DMS53 (cell line): ENCODE measurements around the gene DAPK1.
A peak's percentile ranks its signal among the peaks of the same experiment; 100 is the strongest.

Source experiments
- DNase-seq: peaks from one replicate; lab custom pipeline; 2025; lab: John Stamatoyannopoulos, UW

Gene DAPK1

DNA sequence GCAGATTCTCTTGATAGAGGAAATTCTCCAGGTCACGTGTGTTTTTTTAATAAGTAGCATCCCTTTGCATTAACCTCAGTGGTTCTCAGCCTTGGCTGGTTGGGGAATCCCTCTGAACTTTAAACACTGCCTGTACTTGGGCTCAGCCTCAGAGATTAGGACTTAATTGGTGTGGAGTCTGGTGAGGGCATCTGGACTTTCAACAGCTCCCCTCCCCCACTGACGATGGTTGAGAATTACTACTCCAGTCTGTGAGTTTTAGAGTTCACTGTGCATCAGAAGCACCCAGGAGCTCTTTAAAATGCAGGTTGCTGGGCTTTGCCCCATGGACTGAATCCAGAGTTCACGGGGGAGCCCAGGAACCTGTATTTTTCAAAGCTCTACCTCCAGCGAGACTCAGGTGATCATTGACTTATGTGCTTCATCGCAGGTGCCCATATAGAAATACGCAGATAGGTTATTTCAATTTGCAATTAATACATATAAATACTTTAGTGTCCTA is 71.4 kb downstream of the DAPK1 start:
- DNase-seq, result peak; percentile 32

DNA sequence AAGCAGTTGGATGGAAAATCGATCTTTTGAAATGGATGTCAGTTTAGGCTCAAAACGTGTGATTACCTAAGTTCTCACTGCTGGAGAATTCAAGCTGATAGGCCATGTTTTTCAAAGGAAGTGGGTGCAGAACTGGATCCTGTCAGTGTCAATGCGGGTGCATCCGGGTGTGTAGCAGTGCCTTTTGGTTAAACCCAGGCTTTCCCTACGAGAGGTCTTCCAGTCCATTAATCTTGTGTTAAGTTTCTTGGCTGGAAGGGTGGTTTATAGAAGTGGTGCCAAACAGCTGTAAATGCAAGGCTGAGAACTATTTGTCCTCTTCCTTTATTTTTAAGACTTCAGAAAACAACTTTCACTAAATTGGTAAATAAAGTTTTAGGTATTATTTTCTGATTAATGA is 71.9 kb downstream of the DAPK1 start:
- DNase-seq, result peak; percentile 62

DNA sequence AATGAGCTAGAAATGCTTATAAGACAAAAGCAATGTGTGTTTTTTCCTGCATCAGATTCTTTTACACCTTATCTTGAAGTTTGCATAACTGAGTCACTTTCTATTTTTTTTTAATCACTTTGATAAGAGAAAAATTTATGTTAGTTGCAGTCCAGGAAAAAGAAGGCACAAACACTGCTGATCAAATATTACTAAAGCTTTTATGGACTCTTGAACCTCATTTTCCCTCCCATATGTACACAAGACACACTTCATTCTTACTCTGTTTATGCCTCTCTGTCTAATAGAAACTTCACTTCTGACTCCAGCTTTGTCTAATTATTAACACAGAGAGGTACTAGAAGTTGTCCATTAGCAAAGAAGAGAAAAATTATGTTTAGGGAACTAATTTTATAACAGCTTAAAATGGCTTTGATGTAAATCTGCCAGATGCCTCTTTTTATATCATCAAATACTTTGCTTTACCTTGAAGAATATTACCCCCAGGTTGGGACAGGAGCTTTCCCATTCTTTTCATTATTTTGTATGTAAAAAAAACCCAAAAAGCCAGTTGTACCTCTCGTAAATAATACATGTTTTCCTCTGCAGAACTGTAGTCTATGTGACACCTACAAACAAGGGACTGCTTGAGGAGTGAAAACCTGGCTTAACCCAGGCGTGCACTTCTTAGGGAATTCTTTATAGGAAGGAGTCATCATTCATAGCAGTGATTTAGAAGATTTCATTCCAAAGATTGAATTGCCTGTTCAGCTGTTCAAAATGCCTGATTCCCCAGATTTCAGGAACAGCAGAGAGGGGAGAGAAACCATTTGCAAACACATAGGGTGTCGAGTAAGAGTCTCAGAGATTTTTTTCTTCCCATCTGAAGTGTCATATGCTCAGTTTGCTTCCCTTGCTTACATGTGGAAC is 72.6 kb downstream of the DAPK1 start:
- DNase-seq, result peak; percentile 74

GRCh38 chr9:87572719-87573118 is 75.1 kb downstream of the DAPK1 start:
- DNase-seq, result no peak

DNA sequence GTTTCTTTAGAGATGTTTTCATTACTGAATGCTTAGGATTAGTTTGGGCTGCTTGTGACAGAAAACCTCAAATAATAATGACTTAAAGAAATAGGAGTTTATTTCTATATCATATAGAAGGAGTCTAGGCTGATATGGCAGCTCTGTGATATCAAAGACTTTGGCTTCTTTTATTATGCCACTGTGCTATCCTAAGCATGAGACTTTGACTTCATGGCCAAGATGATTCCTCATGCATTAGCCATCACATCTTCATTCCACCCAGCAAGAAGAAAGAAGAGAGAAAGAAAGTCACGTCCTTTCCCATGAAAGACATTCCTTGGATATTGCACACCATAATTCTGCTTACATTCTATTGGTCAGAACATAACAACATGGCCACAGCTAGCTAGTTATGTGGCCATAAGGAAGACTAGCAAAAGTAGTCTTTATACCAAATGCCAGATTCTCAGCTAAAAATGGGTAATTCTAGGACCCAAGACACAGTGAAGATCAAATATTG is 76.2 kb downstream of the DAPK1 start:
- DNase-seq, result no peak

DNA sequence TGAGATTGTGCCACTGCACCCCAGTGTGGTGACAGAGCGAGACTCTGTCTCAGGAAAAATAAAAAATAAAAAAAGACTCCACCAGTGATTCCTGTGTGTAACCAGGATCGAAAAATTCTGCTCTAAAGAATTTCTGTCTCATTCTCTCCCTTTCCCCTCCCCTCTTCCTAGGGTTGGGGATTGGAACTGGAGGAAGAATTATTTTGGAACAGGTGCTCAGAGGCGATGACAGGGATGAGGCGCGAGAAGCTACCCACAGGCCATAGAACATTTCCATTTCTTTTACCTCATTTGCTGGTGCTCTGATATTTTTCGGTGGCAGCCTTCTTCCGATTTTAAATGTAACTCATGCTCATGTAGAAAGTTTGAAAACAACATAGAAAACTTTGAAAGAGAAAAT is 80.1 kb downstream of the DAPK1 start:
- no peak for DNase-seq

DNA sequence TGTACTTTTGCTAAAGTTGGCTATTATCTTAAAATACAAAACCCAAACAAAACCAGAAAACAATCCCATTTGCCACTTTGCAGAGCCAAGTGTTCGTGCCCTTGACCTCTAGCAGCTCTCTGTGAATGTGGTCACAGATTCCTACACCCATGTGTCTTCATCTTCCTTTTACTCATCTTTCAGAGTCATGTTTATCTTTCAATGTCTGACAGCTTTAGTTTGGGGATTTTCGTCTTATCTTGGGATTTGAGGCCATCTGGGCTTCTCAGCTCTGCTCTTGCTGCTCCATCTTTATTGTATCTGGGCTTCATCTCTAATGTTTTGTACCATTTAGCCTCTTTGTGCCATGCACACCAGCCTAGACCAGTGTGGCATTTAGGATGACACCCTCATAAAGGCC is 81.0 kb downstream of the DAPK1 start:
- no peak for DNase-seq

GRCh38 chr9:87579781-87580541 is 82.3 kb downstream of the DAPK1 start:
- DNase-seq, result peak; percentile 38

- peak; percentile 53 for DNase-seq
Measured at GRCh38 chr9:87580941-87581438, 83.3 kb downstream of the DAPK1 start.

DNA sequence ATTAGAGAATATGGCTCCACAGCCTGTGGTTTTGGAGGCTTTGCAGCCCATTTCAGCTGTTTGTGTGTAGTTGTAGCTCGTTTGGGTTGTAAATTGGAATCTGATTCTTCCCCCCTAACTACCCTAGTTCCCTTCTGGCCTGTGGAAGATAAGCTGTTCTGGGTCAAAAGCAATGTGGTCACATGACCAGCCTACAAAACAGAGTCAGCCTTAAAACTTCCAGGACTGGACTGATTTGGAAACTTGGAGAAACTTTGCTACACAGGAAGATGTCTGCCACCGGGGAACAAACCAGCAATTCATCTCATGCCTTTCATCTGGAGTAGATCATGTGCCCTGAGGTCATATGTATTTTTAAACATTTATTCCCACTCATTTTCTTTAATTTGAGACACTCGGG is 83.8 kb downstream of the DAPK1 start:
- no peak for DNase-seq

- DNase-seq, result no peak
Measured at GRCh38 chr9:87581949-87582637, 84.4 kb downstream of the DAPK1 start.

GRCh38 chr9:87584326-87584725 is 86.7 kb downstream of the DAPK1 start:
- no peak for DNase-seq

- peak; percentile 10 for DNase-seq
Measured at GRCh38 chr9:87585123-87585855, 87.6 kb downstream of the DAPK1 start.

GRCh38 chr9:87586731-87587355 is 89.2 kb downstream of the DAPK1 start:
- no peak for DNase-seq

- no peak for DNase-seq
Measured at GRCh38 chr9:87587356-87587745, 89.7 kb downstream of the DAPK1 start.

DNA sequence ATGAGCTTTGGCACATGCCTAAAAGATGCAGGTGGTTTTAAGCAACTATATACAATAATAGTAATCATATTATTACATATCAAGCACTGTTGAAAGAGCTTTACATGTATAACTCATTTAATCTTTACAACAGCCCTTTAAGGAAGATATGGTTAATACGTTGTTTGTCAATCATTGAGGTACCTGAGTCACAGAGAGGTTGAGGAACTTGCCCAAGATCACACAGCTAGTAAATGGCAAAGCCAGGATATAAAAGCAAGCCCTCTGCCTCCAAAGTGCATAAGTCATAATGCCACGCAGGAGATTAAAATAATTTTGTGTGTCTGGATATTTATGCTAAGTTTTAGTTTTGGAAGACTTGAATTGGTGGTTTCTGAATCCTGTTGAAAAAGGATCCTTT is 90.2 kb downstream of the DAPK1 start:
- DNase-seq, result no peak

DNA sequence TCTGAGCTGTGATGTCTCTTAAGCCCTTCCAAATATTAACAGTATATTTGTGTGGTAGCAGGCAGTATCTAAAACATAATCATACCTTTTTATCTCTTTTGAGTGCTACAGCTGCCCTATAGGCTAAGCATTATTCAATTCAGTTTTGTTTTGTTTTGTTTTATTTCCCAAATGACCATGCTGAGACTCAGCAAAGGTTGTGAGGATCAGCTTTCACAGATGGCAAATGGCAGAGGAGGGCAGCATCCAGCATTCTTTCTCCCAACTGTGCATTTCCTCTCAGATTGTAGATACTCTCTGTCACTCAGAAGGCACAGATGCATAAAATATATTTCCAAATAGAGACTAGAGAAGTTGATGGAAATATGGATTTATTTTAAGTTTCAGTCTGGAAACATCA is 90.7 kb downstream of the DAPK1 start:
- no peak for DNase-seq

GRCh38 chr9:87590996-87591395 is 93.3 kb downstream of the DAPK1 start:
- no peak for DNase-seq

DNA sequence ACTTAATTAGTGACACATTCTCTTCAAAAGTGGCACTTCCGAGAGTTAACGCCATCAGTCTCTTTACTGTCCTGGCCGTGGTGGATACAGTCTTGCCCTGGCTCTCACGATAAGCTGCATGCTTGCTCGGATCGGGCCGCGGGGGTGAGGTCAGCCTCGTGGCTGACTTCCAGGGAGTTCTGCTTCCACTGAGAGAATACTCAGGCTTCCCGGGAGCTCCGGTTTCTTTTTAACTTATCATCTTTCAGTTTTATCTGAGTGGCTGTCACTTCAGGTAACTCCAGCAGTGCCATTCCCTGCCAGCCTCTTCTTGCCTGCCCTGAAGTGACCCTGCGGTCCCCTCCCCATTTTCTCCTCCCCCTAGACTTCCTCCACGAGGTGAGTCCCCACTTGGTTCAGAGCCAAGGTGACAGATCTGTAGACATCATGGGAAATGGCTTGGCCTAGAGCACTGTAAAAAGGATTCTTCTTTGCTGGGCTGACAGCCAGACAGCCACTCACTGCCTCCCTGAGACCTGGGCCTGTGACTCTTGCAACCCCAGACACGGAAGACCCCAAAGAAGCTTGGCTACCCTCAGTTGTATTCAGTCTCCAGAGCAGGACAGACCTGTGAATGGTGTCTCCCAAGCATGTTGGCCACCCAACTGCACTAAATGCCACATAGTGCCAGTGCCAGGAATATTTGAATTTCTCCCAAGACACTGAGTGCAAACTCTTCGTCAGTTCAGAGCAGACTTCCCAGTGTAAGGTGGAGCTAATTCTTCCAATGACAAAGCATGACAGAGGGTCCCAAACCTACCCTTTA is 95.1 kb downstream of the DAPK1 start:
- no peak for DNase-seq

DNA sequence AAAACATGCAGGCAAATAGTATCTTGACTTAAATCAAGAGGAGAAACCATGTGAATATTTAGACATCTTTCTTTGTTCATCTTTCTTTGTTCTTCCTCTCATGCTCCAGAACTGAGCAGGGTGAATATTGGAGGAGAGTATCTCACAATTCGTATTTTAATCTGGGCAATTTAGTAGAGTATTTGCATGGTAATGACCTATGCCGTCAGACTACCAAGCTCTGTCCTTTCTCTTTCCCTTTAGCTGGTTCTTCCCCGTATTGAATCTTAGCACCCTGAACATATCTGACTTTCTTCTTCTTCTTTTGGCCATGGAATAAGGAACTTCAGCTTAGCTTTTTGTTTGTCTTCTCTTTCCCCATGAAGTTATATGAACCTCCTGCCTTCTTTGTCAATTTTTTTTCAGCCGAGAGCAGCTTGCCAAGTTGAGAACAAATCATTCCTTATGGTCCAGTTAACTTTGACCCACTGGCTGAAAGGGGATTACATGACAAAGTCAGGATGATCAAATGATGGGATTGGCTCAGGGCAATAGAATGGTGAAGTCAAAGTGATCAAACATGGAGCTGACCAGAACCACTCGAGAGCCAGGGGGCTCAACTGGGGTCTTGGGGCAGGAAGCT is 95.8 kb downstream of the DAPK1 start:
- DNase-seq, result no peak
